ENCODE results near the gene KLHL29. TPM values are rescaled to one million over a fixed set of nuclear protein-coding genes. Genes with fewer than 3 reads are reported as not detected.

KLHL29 gene
- total and polyA plus RNA-seq, 2 experiments from 2014 or later = 3.8 to 9.9 TPM

- Histone ChIP-seq H3K4me3 (no peak overlapping the region), H3K9me2 (replicated peaks; ENCODE audit: insufficient read depth) (no peaks in the 10 kb centered on the region), H3K79me2 (no peaks in the 10 kb centered on the region), H3K36me3 (replicated peaks; ENCODE audit: insufficient read depth, low read depth) (no peaks in the 10 kb centered on the region), H3K27ac (peak overlapping the region; percentile 73), H3K4me1 (ENCODE audit: insufficient read depth) (peaks cover 10% of the 10 kb centered on the region), H2AFZ (no peak overlapping the region), H3K4me2 (no peak overlapping the region), H4K20me1 (ENCODE audit: insufficient read depth, poor library complexity, severe bottlenecking) (no peaks in the 10 kb centered on the region), H3K9me3 (ENCODE audit: low read depth) (no peaks in the 10 kb centered on the region), H3K27me3 (no peaks in the 10 kb centered on the region)
- TF ChIP-seq EZH2 (IDR thresholded peaks at IDR 0.05; ENCODE audit: borderline replicate concordance) = no peak
- no peak for TF ChIP-seq EZH2phosphoT487 (IDR thresholded peaks at IDR 0.05; ENCODE audit: low read depth, severe bottlenecking, unreplicated experiment)
- TF ChIP-seq CTCF (IDR thresholded peaks at IDR 0.05; ENCODE audit: poor library complexity) = no peak
- 90% methylated on average over 7 of the region's 7 CpGs for WGBS (ENCODE audit: low lambda C conversion rate, missing lambda C conversion rate)
- no peak for DNase-seq (ENCODE audit: low spot score)
Observed at GRCh38 chr2:23657934-23658333, 273.0 kb downstream of the KLHL29 start.

- H2AFZ ChIP-seq = no peak overlapping the region
- no peaks in the 10 kb centered on the region for H4K20me1 ChIP-seq (ENCODE audit: insufficient read depth, poor library complexity, severe bottlenecking)
- H3K4me3 ChIP-seq = no peak overlapping the region
- TF ChIP-seq EZH2phosphoT487 (IDR thresholded peaks at IDR 0.05; ENCODE audit: low read depth, severe bottlenecking, unreplicated experiment) (no peak), CTCF (IDR thresholded peaks at IDR 0.05; ENCODE audit: poor library complexity) (no peak), EZH2 (IDR thresholded peaks at IDR 0.05; ENCODE audit: borderline replicate concordance) (no peak)
- H3K79me2 ChIP-seq = no peaks in the 10 kb centered on the region
- 69% methylated on average over 19 of the region's 19 CpGs for WGBS (ENCODE audit: low lambda C conversion rate, missing lambda C conversion rate)
- H3K9me3 ChIP-seq (ENCODE audit: low read depth) = no peaks in the 10 kb centered on the region
- no peak overlapping the region for H3K4me2 ChIP-seq
- H3K27ac ChIP-seq = peak overlapping the region; percentile 73
- H3K4me1 ChIP-seq (ENCODE audit: insufficient read depth) = peaks cover 10% of the 10 kb centered on the region
- DNase-seq (ENCODE audit: low spot score) = peak; percentile 81
- H3K27me3 ChIP-seq = no peaks in the 10 kb centered on the region
- H3K9me2 ChIP-seq (replicated peaks; ENCODE audit: insufficient read depth) = no peaks in the 10 kb centered on the region
- H3K36me3 ChIP-seq (replicated peaks; ENCODE audit: insufficient read depth, low read depth) = no peaks in the 10 kb centered on the region
Observed at GRCh38 chr2:23658466-23658942, 273.5 kb downstream of the KLHL29 start.

- H3K36me3 ChIP-seq (replicated peaks; ENCODE audit: insufficient read depth, low read depth) = no peaks in the 10 kb centered on the region
- DNase-seq (ENCODE audit: low spot score) = no peak
- no peaks in the 10 kb centered on the region for H3K9me2 ChIP-seq (replicated peaks; ENCODE audit: insufficient read depth)
- TF ChIP-seq EZH2 (IDR thresholded peaks at IDR 0.05; ENCODE audit: borderline replicate concordance) = no peak
- no peak for TF ChIP-seq CTCF (IDR thresholded peaks at IDR 0.05; ENCODE audit: poor library complexity)
- no peak for TF ChIP-seq EZH2phosphoT487 (IDR thresholded peaks at IDR 0.05; ENCODE audit: low read depth, severe bottlenecking, unreplicated experiment)
- no peak overlapping the region for H2AFZ ChIP-seq
- no peak overlapping the region for H3K4me3 ChIP-seq
- 97% methylated on average over 9 of the region's 9 CpGs for whole genome bisulfite sequencing (ENCODE audit: low lambda C conversion rate, missing lambda C conversion rate)
- H4K20me1 ChIP-seq (ENCODE audit: insufficient read depth, poor library complexity, severe bottlenecking) = no peaks in the 10 kb centered on the region
- no peak overlapping the region for H3K4me2 ChIP-seq
- H3K27me3 ChIP-seq = no peaks in the 10 kb centered on the region
- no peak overlapping the region for H3K27ac ChIP-seq
- H3K9me3 ChIP-seq (ENCODE audit: low read depth) = no peaks in the 10 kb centered on the region
- peaks cover 10% of the 10 kb centered on the region for H3K4me1 ChIP-seq (ENCODE audit: insufficient read depth)
- no peaks in the 10 kb centered on the region for H3K79me2 ChIP-seq
Observed at GRCh38 chr2:23659328-23659727, 274.3 kb downstream of the KLHL29 start.

GRCh38 chr2:23659773-23660172 is 274.8 kb downstream of the KLHL29 start:
- no peak for DNase-seq (ENCODE audit: low spot score)
- Histone ChIP-seq H3K9me2 (replicated peaks; ENCODE audit: insufficient read depth) (no peaks in the 10 kb centered on the region), H3K4me3 (no peak overlapping the region), H3K9me3 (ENCODE audit: low read depth) (no peaks in the 10 kb centered on the region), H3K4me1 (ENCODE audit: insufficient read depth) (peaks cover 10% of the 10 kb centered on the region), H3K79me2 (no peaks in the 10 kb centered on the region), H2AFZ (no peak overlapping the region), H3K27ac (no peak overlapping the region), H4K20me1 (ENCODE audit: insufficient read depth, poor library complexity, severe bottlenecking) (no peaks in the 10 kb centered on the region), H3K36me3 (replicated peaks; ENCODE audit: insufficient read depth, low read depth) (no peaks in the 10 kb centered on the region), H3K27me3 (no peaks in the 10 kb centered on the region), H3K4me2 (no peak overlapping the region)
- WGBS (ENCODE audit: low lambda C conversion rate, missing lambda C conversion rate) = 91% methylated on average over 2 of the region's 2 CpGs
- TF ChIP-seq EZH2phosphoT487 (IDR thresholded peaks at IDR 0.05; ENCODE audit: low read depth, severe bottlenecking, unreplicated experiment) (no peak), CTCF (IDR thresholded peaks at IDR 0.05; ENCODE audit: poor library complexity) (no peak), EZH2 (IDR thresholded peaks at IDR 0.05; ENCODE audit: borderline replicate concordance) (no peak)

Measured in hepatocyte (in vitro differentiated cells).